GM12864 (cell line): ENCODE results near the gene SNTG2.
"Not testable (repeated sequence)": the region's sequence is repeated elsewhere in the genome, so short reads cannot be mapped to it uniquely, and the experiment has no call there.

ENCODE experiments used
- DNase-seq: peaks from one replicate; pipeline ENCODE4 v3.0.0-alpha.2; 2011; ENCODE audit warnings: low read depth
- H3K4me3 ChIP-seq: 2 replicates; pipeline ENCODE4 v1.5.1; 2011; ENCODE audit warnings: mild to moderate bottlenecking, low read depth, low read length, control low read depth
- CTCF ChIP-seq: IDR thresholded peaks from 2 replicates; pipeline ENCODE4 v1.5.1; 2011; ENCODE audit warnings: low read depth, mild to moderate bottlenecking, moderate library complexity, low read length, control low read depth, inconsistent platforms; ENCODE audit errors: missing control alignments

SNTG2 gene

DNA sequence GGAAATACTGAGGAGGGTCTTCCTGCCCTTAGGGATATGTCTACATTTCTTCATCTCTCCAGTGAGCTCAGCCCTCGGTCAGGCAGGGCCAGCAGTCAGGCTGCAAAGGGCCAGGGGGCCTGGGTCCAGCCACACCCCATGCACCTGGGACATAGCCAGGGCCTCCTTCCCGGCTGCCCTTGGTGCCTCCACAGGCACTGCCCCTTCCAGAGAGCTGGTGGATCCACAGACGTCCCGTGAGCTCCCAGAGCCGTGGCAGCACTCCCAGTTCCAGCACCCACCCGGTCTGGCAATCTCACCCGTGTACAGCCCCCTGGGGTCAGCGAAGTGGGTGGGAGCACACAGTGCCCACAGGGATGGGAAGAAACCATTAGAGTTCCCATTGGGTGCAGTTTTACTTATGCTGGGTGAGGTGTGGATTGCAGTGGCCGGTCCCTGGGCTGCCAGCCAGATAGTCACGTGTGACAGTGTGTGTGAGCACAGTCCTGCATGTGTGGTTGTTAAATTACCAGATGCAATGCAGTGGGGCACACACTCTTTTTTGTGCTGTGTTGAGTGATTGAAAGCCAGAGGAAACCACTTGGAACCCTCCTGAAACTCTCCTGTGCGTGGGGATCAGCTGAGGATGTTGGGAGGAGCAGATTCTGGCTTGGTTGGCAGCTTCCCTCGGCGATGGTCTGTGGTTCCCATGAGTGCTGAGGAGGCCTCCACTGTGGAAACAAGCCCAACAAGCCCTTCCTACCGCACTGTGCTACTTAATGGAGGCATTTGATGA is 131.0 kb downstream of the SNTG2 start:
- no peak for DNase-seq
- no peak overlapping the region for H3K4me3 ChIP-seq
- no peak for TF ChIP-seq CTCF

- no peak for DNase-seq
- H3K4me3 ChIP-seq = no peak overlapping the region
- no peak for TF ChIP-seq CTCF
Observed at GRCh38 chr2:1082456-1083205, 132.0 kb downstream of the SNTG2 start.

DNA sequence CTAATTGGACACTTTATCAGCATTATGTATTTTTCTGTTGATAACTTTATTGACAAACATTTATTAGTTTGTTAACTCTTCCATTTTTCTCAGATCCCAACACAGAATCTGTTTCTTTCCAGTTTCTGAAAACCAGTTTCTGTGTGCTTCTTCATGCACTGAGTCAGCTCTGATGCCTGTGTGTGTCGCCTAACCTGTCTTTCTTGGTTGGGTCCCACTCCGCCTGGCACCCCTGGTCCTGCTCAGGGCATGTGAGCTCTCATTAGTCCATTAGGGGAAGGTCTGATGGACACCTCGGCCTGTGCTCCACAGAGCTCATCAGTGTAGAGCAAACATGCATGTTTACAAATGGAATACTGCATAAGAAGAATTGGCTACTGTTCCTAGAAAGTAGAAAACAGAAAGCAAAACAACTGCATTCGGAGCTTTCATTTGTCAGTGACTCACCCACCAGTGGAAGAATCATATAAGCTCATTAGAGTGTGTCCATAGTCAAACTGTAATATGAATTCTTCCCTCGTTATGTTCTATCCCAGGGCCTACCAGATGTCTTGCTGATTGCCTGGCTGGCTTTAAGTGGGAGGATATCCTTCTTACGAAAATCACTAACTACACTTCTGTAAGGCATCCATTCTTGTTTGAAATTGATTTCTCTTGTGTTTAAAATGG is 137.7 kb downstream of the SNTG2 start:
- TF ChIP-seq CTCF = no peak
- no peak for DNase-seq
- H3K4me3 ChIP-seq = no peak overlapping the region

DNA sequence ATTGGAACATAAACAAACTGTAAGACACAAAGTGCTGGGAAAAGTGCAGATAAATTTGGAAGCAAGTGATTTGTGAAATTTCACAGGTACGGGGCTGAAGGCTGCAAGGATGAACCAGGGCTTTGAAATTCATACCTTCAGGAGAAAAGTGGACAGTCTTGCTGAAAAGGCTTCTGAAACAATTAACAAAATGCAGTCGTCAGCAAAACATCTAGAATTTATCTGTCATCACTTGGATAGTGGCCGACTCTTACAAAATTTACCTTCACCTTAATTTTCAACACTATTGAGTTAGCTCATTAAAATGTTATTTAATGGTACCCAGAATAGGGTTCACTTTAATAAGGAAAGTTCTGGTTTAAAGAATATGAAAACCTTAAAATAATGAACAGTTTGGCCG is 138.3 kb downstream of the SNTG2 start:
- no peak for DNase-seq
- TF ChIP-seq CTCF = no peak
- H3K4me3 ChIP-seq = no peak overlapping the region

GRCh38 chr2:1091895-1092585 is 141.4 kb downstream of the SNTG2 start:
- H3K4me3 ChIP-seq = no peak overlapping the region
- DNase-seq = no peak
- TF ChIP-seq CTCF = no peak

GRCh38 chr2:1093668-1094067 is 143.0 kb downstream of the SNTG2 start:
- DNase-seq, H3K4me3 ChIP-seq: not testable (repeated sequence)

- DNase-seq = no peak
- TF ChIP-seq CTCF = no peak
- no peak overlapping the region for H3K4me3 ChIP-seq
Observed at GRCh38 chr2:1097101-1097500, 146.5 kb downstream of the SNTG2 start.
